Heart left ventricle (tissue), 16 donors: ENCODE measurements around the gene C20orf96. TPM values are rescaled to one million over a fixed set of nuclear protein-coding genes. Genes with fewer than 3 reads are reported as not detected.

ENCODE experiments used
- ATAC-seq, 4 donors: fragments of 200-7000 bp; cut with Tn5 transposase; one replicate each; pipeline ENCODE4 v1.9.1; 2020 to 2022; ENCODE audit warnings: moderate library complexity in 4 of 4, mild to moderate bottlenecking in 3 of 4, moderate number of reproducible peaks in 1 of 4
- DNase-seq, 5 donors: peaks; one replicate each; pipeline ENCODE4 v3.0.0-alpha.2; 2020
- H3K27ac ChIP-seq, 12 donors: fragments of 200-600 bp; sonication (generic) in 4 of 12; one replicate each; pipeline versions ENCODE4 v1.5.0 to v1.8.0; 2016 to 2022; ENCODE audit warnings: mild to moderate bottlenecking in 2 of 12
- H3K27me3 ChIP-seq, 9 donors: fragments of 200-600 bp; sonication (generic) in 2 of 9; one replicate each; pipeline versions ENCODE4 v1.5.1 to v1.8.0; 2016 to 2022; ENCODE audit warnings: mild to moderate bottlenecking in 3 of 9
- H3K36me3 ChIP-seq, 9 donors: fragments of 200-600 bp; sonication (generic) in 2 of 9; one replicate each; pipeline versions ENCODE4 v1.5.0 to v1.8.0; 2018 to 2022; ENCODE audit warnings: mild to moderate bottlenecking in 2 of 9
- H3K4me1 ChIP-seq, 12 donors: fragments of 200-600 bp; sonication (generic) in 4 of 12; one replicate each; pipeline versions ENCODE4 v1.5.0 to v1.8.0; 2016 to 2022; ENCODE audit warnings: mild to moderate bottlenecking in 3 of 12
- H3K4me3 ChIP-seq, 12 donors: fragments of 200-600 bp; sonication (generic) in 4 of 12; one replicate each; pipeline versions ENCODE4 v1.5.0 to v1.8.0; 2017 to 2022; ENCODE audit warnings: mild to moderate bottlenecking in 9 of 12, moderate library complexity in 4 of 12
- H3K9me3 ChIP-seq, 12 donors: fragments of 200-600 bp; sonication (generic) in 4 of 12; one replicate each; pipeline versions ENCODE4 v1.5.0 to v1.8.0; 2016 to 2022; ENCODE audit warnings: mild to moderate bottlenecking in 1 of 12
- POLR2A ChIP-seq, 2 donors: fragments of 450-650 bp; IDR thresholded peaks; one replicate each; pipeline ENCODE4 v1.6.1; 2017; ENCODE audit warnings: antibody characterized with exemption in 2 of 2, mild to moderate bottlenecking in 2 of 2, moderate library complexity in 2 of 2
- WGBS, 4 donors: extraction: QIAGEN DNeasy Blood & Tissue Kit in 2 of 4; methylation state at CpG; one replicate each; pipeline versions ENCODE4 v1.1.5 to v1.1.7; 2013 to 2018; 5-methylcytosine and 5-hydroxymethylcytosine counted together
- intact Hi-C, 10 donors: fragments of 100-400 bp; cut with DNase I; formaldehyde crosslinking; loops; one replicate each; pipeline versions ENCODE4 v1.11.1 to v1.14.2; 2022
- polyA plus RNA-seq, 2 donors: library from polyadenylated mRNA; stranded (reverse); fragments of 200-250 nt; gene quantifications; one replicate each; pipeline ENCODE4 v1.2.3, GENCODE V29; 2013
- total RNA-seq, 9 donors: library from RNA; depleted of rRNA in 2 of 9; stranded (reverse); fragments of >200 nt in 2 of 9; fragmentation: NEBNext Ultra II Directional in 3 of 9; extraction: Animal tissue kit (Norgen Biotek cat#: 25700) in 3 of 9; gene quantifications; one replicate each; pipeline versions ENCODE4 v1.1.0 to v1.2.4, GENCODE V29; 2016 to 2023
- TF ChIP-seq, protein P1 (sequence below), 12 donors: fragments of 200-600 bp; sonication (generic) in 4 of 12; IDR thresholded peaks; one replicate each; pipeline versions ENCODE4 v1.5.0 to v1.8.0; 2018 to 2022; ENCODE audit warnings: antibody characterized with exemption in 12 of 12, mild to moderate bottlenecking in 5 of 12
- donor health status: ischemic (EF 13 %, LVEDD 7.1; RV severe dilation, severe dysfunction).
- donor health status: healthy with polysubstance abuse.
- donor health status: DM: no; HTN: yes; CAD: no.
- donor health status: DM: no; HTN: no; CAD: no.
- donor health status: ischemic (EF 25% LVEDD 6.9; RV normal size, moderate dysfunction).
- donor health status: ischemic (EF 25% LVEDD 5.7; RV mildly dilated, moderate dysfunction).
- donor health status: healthy.
- donor health status: DM: yes; HTN: yes; CAD: no.
- donor health status: ischemic (EF 35%, LVEDD 5.7; RV mildly dilated, moderate dysfunction).
- donor health status: nonischemic (EF 11% LVEDD 7.7; RV severe dilation, severe dysfunction).
- donor health status: DM: yes; HTN: yes; CAD: no.
- donor health status: PGD.
- donor health status: ischemic (EF 29% LVEDD 5.4; RV normal size, mild dysfunction).
- donor health status: nonischemic (EF 23%, LVEDD 6.1; RV moderate dilation, normal function).

The C20orf96 gene
- total and polyA plus RNA-seq, 11 donors, result 0.64 to 6.6 (median 3.6) TPM

DNA sequence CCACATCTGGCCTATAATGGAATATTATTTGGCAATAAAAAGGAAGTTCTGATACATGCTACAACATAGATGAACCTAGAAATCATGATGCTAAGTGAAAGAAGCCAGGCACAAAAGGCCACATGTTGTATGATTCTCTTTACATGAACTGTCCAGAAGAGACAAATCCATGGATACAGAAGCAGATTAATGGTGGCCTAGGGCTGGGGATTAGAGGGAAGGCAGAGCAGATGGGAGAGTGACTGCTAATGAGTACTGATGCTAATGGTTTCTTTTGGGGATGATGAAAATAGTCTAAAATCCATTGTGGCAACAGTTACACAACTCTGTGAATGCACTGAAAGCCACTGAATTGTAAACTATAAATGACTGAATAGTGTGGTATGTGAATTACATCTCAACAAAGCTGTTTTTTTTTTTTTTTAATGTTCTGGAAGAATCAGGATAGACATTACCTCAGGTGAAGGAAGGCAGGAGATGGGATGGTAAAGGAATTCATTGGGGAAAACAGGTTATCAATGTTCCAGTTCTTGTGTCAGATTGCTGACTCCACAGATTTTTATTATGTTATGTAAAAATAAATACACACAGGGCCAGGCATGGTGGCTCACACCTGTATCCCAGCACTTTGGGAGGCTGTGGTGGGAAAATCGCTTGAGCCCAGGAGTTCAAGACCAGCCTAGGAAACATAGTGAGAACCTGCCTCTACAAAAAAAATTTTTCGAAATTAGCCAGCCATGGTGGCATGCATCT, 25.9 kb upstream of the C20orf96 start:
- Histone ChIP-seq H3K27me3 (no peaks in the 10 kb centered on the region), H3K4me1 (no peaks in the 10 kb centered on the region), H3K9me3 (no peaks in the 10 kb centered on the region), H3K27ac (no peak overlapping the region), H3K4me3 (no peak overlapping the region), H3K36me3 (peaks cover 0 to 17% (median 0%) of the 10 kb centered on the region in 9 donors)
- intact Hi-C loops, result no loop called here
- no peak for ATAC-seq
- no peak for TF ChIP-seq POLR2A (IDR thresholded peaks at IDR 0.05)
- TF ChIP-seq, protein P1, sequence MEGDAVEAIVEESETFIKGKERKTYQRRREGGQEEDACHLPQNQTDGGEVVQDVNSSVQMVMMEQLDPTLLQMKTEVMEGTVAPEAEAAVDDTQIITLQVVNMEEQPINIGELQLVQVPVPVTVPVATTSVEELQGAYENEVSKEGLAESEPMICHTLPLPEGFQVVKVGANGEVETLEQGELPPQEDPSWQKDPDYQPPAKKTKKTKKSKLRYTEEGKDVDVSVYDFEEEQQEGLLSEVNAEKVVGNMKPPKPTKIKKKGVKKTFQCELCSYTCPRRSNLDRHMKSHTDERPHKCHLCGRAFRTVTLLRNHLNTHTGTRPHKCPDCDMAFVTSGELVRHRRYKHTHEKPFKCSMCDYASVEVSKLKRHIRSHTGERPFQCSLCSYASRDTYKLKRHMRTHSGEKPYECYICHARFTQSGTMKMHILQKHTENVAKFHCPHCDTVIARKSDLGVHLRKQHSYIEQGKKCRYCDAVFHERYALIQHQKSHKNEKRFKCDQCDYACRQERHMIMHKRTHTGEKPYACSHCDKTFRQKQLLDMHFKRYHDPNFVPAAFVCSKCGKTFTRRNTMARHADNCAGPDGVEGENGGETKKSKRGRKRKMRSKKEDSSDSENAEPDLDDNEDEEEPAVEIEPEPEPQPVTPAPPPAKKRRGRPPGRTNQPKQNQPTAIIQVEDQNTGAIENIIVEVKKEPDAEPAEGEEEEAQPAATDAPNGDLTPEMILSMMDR (IDR thresholded peaks at IDR 0.05), result no peak
- no peak for DNase-seq
- WGBS, 4 donors, result 88 to 95% (median 94%) methylated on average over 2 of the region's 2 CpGs

DNA sequence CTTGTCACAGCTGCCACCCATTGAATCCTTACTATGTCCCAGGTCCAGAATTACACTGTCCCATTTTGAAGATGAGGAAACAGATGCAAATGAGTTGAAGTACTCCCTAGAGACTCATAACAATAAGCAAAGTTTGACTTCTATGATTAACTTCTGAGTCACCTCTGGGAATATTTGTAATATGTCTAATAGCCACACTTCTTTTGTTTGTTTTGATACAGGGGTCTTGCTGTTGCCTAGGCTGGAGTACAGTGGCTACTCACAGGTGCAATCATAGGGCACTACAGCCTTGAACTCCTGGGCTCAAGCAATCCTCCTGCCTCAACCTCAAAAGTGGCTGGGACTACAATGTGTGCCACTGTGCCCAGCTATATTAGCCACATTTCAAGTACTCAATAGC, 23.4 kb upstream of the C20orf96 start:
- intact Hi-C loops, result no loop called here
- Histone ChIP-seq H3K4me1 (peaks cover 0 to 20% (median 14%) of the 10 kb centered on the region in 12 donors), H3K27me3 (no peaks in the 10 kb centered on the region), H3K9me3 (no peaks in the 10 kb centered on the region), H3K36me3 (peaks cover 0 to 8% (median 0%) of the 10 kb centered on the region in 9 donors), H3K27ac (no peak overlapping the region), H3K4me3 (no peak overlapping the region)
- TF ChIP-seq POLR2A (IDR thresholded peaks at IDR 0.05), result no peak
- TF ChIP-seq, protein P1 (IDR thresholded peaks at IDR 0.05), result no peak
- ATAC-seq (no peak), DNase-seq (no peak)

DNA sequence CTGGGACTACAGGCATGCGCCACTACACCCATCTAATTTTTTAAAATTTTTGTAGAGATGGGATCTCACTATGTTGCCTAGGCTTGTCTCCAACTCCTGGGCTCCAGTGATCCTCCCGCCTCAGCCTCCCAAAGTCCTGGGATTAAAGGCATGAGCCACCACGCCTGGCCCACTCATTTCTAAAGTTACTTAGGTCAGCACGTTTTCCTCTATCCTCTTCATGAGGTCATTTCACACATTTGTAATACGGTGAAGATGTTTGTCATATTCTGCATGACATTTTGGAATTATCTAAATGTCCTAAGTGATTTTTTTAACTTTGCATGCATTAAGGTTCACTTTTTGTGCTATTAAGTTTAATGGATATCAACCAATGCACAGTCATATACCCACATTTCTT, 22.9 kb upstream of the C20orf96 start:
- WGBS, 4 donors, result 90 to 96% (median 92%) methylated on average over 5 of the region's 5 CpGs
- H3K27me3 ChIP-seq, result no peaks in the 10 kb centered on the region
- intact Hi-C loops, result no loop called here

DNA sequence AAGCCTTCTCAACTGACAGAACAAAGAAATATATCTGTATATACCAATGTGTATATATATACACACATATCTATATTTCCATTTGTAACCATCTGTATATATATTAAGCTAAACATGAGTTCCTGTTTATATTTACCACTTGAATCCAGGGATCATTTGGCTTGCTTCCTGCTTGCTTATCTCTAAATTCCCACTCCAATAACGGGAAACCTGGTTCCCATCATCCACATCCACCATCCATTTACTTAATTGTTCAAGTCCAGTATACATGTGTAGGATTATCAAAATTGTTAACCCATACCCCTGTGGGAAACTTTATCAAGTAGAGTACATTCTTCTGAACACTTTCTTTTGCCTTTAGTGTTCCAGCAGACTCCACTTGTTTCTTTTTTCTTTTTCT, 22.3 kb upstream of the C20orf96 start:
- no peaks in the 10 kb centered on the region for H3K9me3 ChIP-seq
- DNase-seq (no peak), ATAC-seq (no peak)
- WGBS, 4 donors, result 33 to 41% (median 38%) methylated on average over 1 of the region's 1 CpG
- H3K4me3 ChIP-seq, result no peak overlapping the region
- H3K36me3 ChIP-seq, result peaks cover 0 to 3% (median 0%) of the 10 kb centered on the region in 9 donors
- H3K4me1 ChIP-seq, result peaks cover 0 to 22% (median 15%) of the 10 kb centered on the region in 12 donors
- no peak overlapping the region for H3K27ac ChIP-seq
- intact Hi-C loops, result no loop called here
- H3K27me3 ChIP-seq, result no peaks in the 10 kb centered on the region
- TF ChIP-seq, protein P1 (IDR thresholded peaks at IDR 0.05), result no peak
- TF ChIP-seq POLR2A (IDR thresholded peaks at IDR 0.05), result no peak

More for the DNA sequence above, 22.9 kb upstream of the C20orf96 start:
- ATAC-seq, result no peak
- DNase-seq, result no peak
- Histone ChIP-seq H3K4me1 (peaks cover 0 to 22% (median 15%) of the 10 kb centered on the region in 12 donors), H3K4me3 (no peak overlapping the region), H3K27ac (no peak overlapping the region), H3K9me3 (no peaks in the 10 kb centered on the region), H3K36me3 (peaks cover 0 to 6% (median 0%) of the 10 kb centered on the region in 9 donors)
- TF ChIP-seq, protein P1 (IDR thresholded peaks at IDR 0.05), result no peak
- TF ChIP-seq POLR2A (IDR thresholded peaks at IDR 0.05), result no peak
